CD4-positive, alpha-beta T cell treated with Interleukin-1 beta for 1 hour (primary cell): Measurements from ENCODE around the gene SH2D7.

ENCODE experiments used
- DNase-seq, 2 donors: peaks; one replicate each; pipeline ENCODE4 v3.0.0-alpha.2; 2020 to 2022

Gene SH2D7

GRCh38 chr15:78079298-78080087 is 12.9 kb upstream of the SH2D7 start:
- DNase-seq, result no peak

GRCh38 chr15:78080088-78080460 is 12.3 kb upstream of the SH2D7 start:
- no peak for DNase-seq

GRCh38 chr15:78082106-78082742 is 10.1 kb upstream of the SH2D7 start:
- peak in 1 of 2 donors; percentile 59 for DNase-seq

- no peak for DNase-seq
Measured at GRCh38 chr15:78082743-78083110, 9.6 kb upstream of the SH2D7 start.

- DNase-seq, result no peak
Measured at GRCh38 chr15:78083186-78083585, 9.2 kb upstream of the SH2D7 start.

GRCh38 chr15:78083687-78084448 is 8.5 kb upstream of the SH2D7 start:
- no peak for DNase-seq

- no peak for DNase-seq
Measured at GRCh38 chr15:78084449-78084750, 8.0 kb upstream of the SH2D7 start.

GRCh38 chr15:78085928-78086327 is 6.4 kb upstream of the SH2D7 start:
- no peak for DNase-seq

- no peak for DNase-seq
Measured at GRCh38 chr15:78087951-78088772, 4.2 kb upstream of the SH2D7 start.

GRCh38 chr15:78088773-78089080 is 3.6 kb upstream of the SH2D7 start:
- DNase-seq, result no peak

GRCh38 chr15:78090422-78091063 is 1.8 kb upstream of the SH2D7 start:
- DNase-seq, result no peak

- no peak for DNase-seq
Measured at GRCh38 chr15:78093242-78094020, 1.1 kb downstream of the SH2D7 start.

GRCh38 chr15:78097667-78098066 is 5.3 kb downstream of the SH2D7 start:
- no peak for DNase-seq

GRCh38 chr15:78098131-78098755 is 5.9 kb downstream of the SH2D7 start:
- no peak for DNase-seq

- no peak for DNase-seq
Measured at GRCh38 chr15:78100886-78101285, 8.5 kb downstream of the SH2D7 start.

- DNase-seq, result no peak
Measured at GRCh38 chr15:78101423-78102105, 9.2 kb downstream of the SH2D7 start.

GRCh38 chr15:78102211-78102610 is 9.8 kb downstream of the SH2D7 start:
- no peak for DNase-seq

GRCh38 chr15:78102741-78103140 is 10.4 kb downstream of the SH2D7 start:
- no peak for DNase-seq

GRCh38 chr15:78103406-78104118 is 11.2 kb downstream of the SH2D7 start:
- peak; percentile 50 to 64 for DNase-seq

GRCh38 chr15:78104119-78104479 is 11.7 kb downstream of the SH2D7 start:
- DNase-seq, result no peak
